Amygdala (tissue), 56 donors: Measurements from ENCODE around the gene MAP3K13.
"Not testable (repeated sequence)": the region's sequence is repeated elsewhere in the genome, so short reads cannot be mapped to it uniquely, and the experiment has no call there.

Experiments
- DNase-seq, 56 donors: peaks; one replicate each; lab custom pipeline; 2025; lab: John Stamatoyannopoulos, UW

MAP3K13 gene

DNA sequence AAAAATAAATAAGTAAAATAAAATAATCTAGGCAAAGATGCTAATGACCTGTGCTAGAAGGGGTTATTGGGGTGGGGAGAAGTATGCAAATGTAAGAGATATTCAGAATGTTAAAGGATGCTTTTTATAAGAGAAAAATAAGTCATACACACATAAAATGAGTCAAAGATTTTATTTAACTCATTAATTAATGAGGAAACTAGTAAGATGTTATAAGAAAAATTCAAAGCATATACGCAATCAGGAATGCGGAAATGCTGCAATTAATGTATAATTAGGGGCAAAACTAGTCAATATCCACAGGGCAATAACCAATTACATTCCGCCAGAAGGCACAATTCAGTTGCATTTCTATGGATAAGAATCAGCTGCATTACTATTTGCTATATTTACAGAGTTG, 30.1 kb downstream of the MAP3K13 start:
- no peak for DNase-seq

DNA sequence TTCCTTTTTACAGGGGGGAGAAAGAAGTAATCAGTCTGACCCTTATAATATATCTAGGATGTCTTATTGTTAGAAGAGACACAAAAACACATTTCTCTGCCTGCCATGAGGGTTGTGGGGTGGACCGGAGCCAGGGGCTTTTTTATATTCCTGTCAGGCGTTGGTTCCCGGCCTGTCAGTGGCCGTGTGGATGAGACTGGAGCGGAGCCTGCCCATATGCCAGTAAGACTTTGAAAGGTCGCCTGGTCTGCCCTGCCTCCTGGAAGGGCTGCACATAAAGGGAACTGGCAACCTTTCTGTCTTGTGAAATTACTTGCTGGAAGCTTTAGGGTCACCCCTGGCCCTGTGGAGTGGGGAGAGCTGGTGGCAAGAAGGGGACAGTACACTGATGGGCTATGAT, 34.7 kb downstream of the MAP3K13 start:
- DNase-seq, result peak in 44 of 56 donors; percentile 3 to 79 (median 34)

DNA sequence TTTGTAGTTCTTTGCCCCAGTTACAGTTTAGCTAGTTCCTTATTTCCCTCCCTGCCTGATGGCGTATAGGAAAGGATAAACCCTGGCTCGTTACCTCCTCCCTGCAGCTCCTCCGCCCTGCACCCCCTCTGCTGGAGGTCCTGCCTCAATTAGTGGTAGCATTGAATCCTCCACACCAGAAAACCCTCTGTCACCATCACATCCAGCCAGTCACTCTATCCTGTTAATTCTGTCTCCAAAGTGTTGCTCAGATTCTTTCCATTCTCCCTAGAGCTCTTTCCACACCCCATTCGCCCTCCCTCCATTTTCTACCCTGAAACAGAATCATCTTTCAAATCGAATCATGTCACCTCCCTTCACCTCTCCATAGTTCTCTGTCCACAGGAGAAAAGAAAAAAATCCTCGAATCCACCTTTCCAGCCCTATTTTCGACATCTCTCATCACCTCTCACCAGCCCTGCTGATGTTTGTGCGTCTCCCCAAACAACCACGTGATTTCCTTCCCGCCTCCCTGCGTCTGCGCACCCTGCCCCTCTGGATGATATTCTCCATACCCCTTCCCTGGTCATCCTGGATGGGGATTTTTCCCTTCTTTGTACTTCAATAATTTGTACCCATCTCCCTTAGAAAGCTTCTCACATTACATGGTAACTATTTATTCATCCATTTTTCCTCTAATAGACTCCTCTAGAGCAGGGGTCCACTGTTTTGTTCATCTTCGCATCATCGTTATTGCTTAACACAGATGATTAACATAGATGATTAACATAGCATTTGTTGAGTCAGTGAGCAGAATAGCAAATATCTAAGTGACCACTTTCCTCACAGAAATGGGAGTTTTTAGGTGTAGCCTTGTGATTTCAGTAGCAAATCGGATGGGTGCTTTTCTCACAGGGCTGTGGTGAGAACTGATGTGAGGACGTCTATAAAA, 37.1 kb downstream of the MAP3K13 start:
- peak in 3 of 56 donors; percentile 2 to 23 (median 8) for DNase-seq

- DNase-seq, result no peak
These were observed 37.9 kb downstream of the MAP3K13 start for GRCh38 chr3:185400866-185401265.

- DNase-seq, result no peak
These were observed 38.5 kb downstream of the MAP3K13 start for GRCh38 chr3:185401319-185401955.

DNA sequence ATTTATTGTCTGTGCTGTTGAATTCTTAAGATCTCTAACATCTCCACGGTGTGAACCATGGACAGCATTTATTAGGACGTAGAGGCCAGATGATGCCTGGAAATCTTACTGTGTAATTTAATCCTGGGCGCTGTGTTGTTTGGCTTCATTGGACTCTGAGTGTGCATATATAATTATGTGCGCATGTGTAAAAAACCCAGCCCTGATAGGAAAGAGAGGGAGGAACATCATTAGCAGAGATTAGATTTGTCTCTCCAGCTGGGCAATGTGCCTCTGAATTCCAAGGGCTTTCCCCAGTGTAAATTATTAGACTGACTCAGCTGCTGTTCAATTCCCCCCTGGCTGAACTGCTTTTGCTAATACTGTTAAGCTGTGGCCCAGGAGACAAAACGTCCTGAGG, 39.6 kb downstream of the MAP3K13 start:
- peak in 1 of 56 donors; percentile 3 for DNase-seq

DNA sequence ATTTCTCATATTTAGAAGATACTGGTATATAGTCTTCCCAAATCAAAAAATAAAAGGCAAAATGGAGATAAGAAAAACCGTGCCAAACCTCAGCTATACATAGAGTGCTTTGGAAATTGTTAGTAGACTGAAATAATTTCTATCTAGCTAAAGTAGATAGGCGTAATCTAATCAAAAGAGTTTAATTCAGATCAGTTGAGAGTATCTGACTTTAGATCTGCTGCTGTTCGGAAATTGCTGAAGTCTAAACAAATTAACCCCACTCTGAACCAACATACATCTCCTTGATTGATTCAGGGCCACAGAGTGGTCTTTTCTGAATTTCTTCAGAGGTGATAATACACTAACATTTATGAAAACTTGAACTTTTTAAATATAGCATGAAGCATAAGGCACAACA, 40.1 kb downstream of the MAP3K13 start:
- no peak for DNase-seq

- DNase-seq, result no peak
These were observed 42.3 kb downstream of the MAP3K13 start for GRCh38 chr3:185405243-185405642.

GRCh38 chr3:185405664-185406063, 42.7 kb downstream of the MAP3K13 start:
- no peak for DNase-seq

- no peak for DNase-seq
These were observed 43.2 kb downstream of the MAP3K13 start for GRCh38 chr3:185406121-185406620.

GRCh38 chr3:185409957-185410356, 47.0 kb downstream of the MAP3K13 start:
- DNase-seq, result no peak

GRCh38 chr3:185411133-185411532, 48.2 kb downstream of the MAP3K13 start:
- DNase-seq, result no peak

DNA sequence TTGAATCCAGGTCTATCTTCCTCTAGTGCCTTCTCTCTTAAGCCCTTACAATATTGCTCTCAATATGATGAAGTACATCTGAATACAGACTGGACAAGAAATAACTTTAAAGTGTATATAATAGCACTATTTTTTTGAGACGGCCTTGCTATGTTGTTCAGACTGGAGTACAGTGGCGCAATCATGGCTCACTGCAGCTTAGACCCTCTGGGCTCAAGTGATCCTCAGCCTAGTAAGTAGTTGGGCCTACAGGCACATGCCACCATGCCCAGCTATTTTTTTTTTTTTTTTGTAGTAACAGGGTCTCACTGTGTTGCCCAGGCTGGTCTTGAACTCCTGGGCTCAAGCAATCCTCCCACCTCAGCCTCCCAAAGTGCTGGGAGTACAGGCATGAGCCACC, 53.6 kb downstream of the MAP3K13 start:
- no peak for DNase-seq

DNA sequence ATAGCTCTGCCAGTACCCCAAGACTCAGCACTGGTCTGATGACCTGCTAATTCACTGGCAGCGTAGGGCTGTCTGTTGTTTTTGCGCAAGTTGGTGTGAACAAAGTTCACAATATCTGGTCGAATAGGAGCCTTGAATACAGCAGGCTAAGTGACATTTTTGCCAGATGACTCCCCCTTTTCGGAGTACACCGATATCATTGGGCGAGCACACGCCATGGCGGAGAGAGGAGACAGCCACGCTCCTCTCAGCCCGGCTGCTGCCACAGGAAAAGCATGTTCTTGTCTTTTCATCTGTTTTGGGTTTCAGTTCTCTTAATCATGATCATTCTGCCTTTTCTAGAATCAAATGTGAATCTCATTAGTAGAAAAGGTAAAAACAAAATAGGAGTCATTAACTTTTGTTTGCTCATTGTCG, 55.6 kb downstream of the MAP3K13 start:
- DNase-seq, result not testable (repeated sequence)

DNA sequence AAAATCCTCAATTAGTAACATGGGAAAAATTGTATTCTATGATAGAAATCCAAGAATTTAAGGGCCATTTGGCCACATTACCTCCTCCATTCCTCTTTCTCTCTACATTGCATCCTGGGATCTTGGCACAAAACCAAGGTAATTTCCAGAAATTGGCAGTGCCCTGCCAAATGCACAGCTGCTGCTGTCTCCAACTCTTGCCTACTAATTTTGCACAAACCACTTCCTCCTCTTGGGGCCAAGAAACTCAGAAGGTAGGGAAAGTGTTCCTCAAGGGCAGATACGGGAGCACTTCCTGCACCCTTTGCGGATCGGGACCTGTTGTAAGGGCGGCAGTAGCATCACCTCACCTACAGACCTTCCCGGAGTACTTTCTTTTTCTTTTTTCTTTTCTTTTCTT, 57.8 kb downstream of the MAP3K13 start:
- peak in 4 of 56 donors; percentile 0 to 36 (median 16) for DNase-seq

DNA sequence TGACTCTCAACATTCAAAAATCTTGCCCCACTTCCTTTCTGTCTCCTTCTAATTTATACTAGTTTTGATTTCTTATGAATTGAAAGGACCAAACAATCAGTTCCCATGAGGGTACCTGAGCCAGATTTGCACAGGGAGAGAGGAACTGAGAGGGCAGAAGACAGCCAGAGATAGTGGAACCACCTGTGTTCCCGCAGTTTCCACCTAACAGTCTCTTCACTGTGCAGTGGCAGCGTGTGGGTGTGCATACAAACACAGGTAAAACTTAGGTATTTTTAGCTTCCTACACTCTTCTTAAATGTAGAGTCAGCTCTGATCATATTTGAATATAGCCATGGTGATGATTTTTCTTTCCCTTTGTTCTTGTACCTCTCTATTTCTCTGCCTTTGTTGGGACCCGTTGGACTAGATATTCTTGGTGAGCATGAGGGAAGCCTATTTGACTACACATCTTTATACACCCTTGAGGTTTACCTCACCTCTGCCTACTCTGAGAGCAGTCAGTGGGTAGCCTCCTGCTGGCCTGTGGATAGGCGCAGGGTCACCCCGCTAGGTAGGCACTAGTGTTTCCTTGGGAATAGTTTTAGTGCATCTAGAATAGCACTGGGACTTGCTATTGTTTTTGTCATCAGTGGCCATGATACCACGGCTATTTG, 58.8 kb downstream of the MAP3K13 start:
- no peak for DNase-seq

- no peak for DNase-seq
These were observed 59.7 kb downstream of the MAP3K13 start for GRCh38 chr3:185422677-185423076.

DNA sequence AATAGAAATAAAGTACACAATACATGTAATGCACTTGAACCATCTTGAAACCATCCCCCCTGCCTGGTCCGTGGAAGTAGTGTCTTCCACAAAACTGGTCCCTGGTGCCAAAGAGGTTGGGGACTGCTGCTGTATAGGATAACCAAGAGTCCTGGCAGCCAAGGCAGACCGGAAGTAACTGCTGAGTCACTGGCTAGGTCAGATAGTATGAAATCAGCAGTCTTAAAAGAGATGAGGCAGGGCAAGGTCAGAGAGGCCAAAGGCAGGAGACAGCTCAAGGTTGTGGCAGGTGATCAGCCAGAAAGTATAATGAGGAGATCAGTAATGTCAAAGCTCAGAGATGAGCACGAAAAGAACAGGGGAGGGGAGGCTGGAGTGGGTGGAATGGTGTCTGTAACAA, 60.2 kb downstream of the MAP3K13 start:
- DNase-seq, result no peak

- DNase-seq, result no peak
These were observed 61.5 kb downstream of the MAP3K13 start for GRCh38 chr3:185424435-185424834.

GRCh38 chr3:185430375-185430774, 67.4 kb downstream of the MAP3K13 start:
- DNase-seq, result no peak
